Mucosa of rectum (tissue), 2 donors: ENCODE measurements around the gene CAPS.
A peak's percentile ranks its signal among the peaks of the same experiment; 100 is the strongest.

Source experiments
- H3K27ac ChIP-seq, 2 donors: one replicate each; pipeline ENCODE4 v1.7.0; 2013; ENCODE audit warnings: inconsistent platforms in 2 of 2, low read depth in 2 of 2, low read length in 2 of 2
- H3K27me3 ChIP-seq, 2 donors: one replicate each; pipeline ENCODE4 v1.7.0; 2013; ENCODE audit warnings: low read length in 2 of 2; ENCODE audit not compliant: control insufficient read depth in 2 of 2, insufficient read depth in 2 of 2
- H3K36me3 ChIP-seq, 2 donors: one replicate each; pipeline ENCODE4 v1.7.0; 2013; ENCODE audit warnings: low read length in 2 of 2; ENCODE audit not compliant: control insufficient read depth in 2 of 2, insufficient read depth in 2 of 2
- H3K4me1 ChIP-seq, 2 donors: one replicate each; pipeline ENCODE4 v1.7.0; 2013; ENCODE audit warnings: low read length in 2 of 2, mild to moderate bottlenecking in 1 of 2; ENCODE audit not compliant: control insufficient read depth in 2 of 2, insufficient read depth in 2 of 2
- H3K4me3 ChIP-seq, 2 donors: one replicate each; pipeline ENCODE4 v1.7.0; 2013; ENCODE audit warnings: low read length in 2 of 2
- H3K9ac ChIP-seq, 2 donors: one replicate each; pipeline ENCODE4 v1.7.0; 2013; ENCODE audit warnings: low read length in 2 of 2, low read depth in 1 of 2, mild to moderate bottlenecking in 1 of 2
- H3K9me3 ChIP-seq, 2 donors: one replicate each; pipeline ENCODE4 v1.7.0; 2013; ENCODE audit warnings: low read length in 2 of 2; ENCODE audit not compliant: control insufficient read depth in 2 of 2
- donor health status: healthy.
- donor health status: Normal muscosa, but diverticular disease.

Gene CAPS

GRCh38 chr19:5943623-5944022 lies 29.6 kb downstream of the CAPS start:
- Histone ChIP-seq H3K4me1 (peaks cover 11 to 13% of the 10 kb centered on the region in 2 donors), H3K9me3 (no peaks in the 10 kb centered on the region), H3K36me3 (peaks cover 22 to 29% of the 10 kb centered on the region in 2 donors), H3K4me3 (no peak overlapping the region), H3K27ac (peak overlapping the region; percentile 34 to 38), H3K27me3 (no peaks in the 10 kb centered on the region), H3K9ac (peak overlapping the region in 1 of 2 donors; percentile 8)

GRCh38 chr19:5947435-5947834 lies 33.4 kb downstream of the CAPS start:
- no peaks in the 10 kb centered on the region for H3K9me3 ChIP-seq
- peak overlapping the region in 1 of 2 donors; percentile 13 for H3K4me3 ChIP-seq
- H3K27ac ChIP-seq: peak overlapping the region; percentile 43 to 67
- no peaks in the 10 kb centered on the region for H3K27me3 ChIP-seq
- H3K4me1 ChIP-seq: peaks cover 20 to 32% of the 10 kb centered on the region in 2 donors
- H3K36me3 ChIP-seq: peaks cover 3 to 18% of the 10 kb centered on the region in 2 donors
- no peak overlapping the region for H3K9ac ChIP-seq

- peak overlapping the region in 1 of 2 donors; percentile 5 for H3K9ac ChIP-seq
- no peaks in the 10 kb centered on the region for H3K9me3 ChIP-seq
- H3K36me3 ChIP-seq: peaks cover 3 to 18% of the 10 kb centered on the region in 2 donors
- no peak overlapping the region for H3K4me3 ChIP-seq
- peaks cover 29 to 40% of the 10 kb centered on the region in 2 donors for H3K4me1 ChIP-seq
- H3K27me3 ChIP-seq: no peaks in the 10 kb centered on the region
- H3K27ac ChIP-seq: peak overlapping the region in 1 of 2 donors; percentile 56
Measured at GRCh38 chr19:5948752-5949564, 34.9 kb downstream of the CAPS start.

- H3K9ac ChIP-seq: no peak overlapping the region
- no peak overlapping the region for H3K4me3 ChIP-seq
- no peaks in the 10 kb centered on the region for H3K27me3 ChIP-seq
- peaks cover 38 to 45% of the 10 kb centered on the region in 2 donors for H3K4me1 ChIP-seq
- H3K27ac ChIP-seq: peak overlapping the region in 1 of 2 donors; percentile 56
- H3K9me3 ChIP-seq: no peaks in the 10 kb centered on the region
- H3K36me3 ChIP-seq: peaks cover 3 to 18% of the 10 kb centered on the region in 2 donors
Measured at GRCh38 chr19:5949792-5950305, 35.8 kb downstream of the CAPS start.

- H3K36me3 ChIP-seq: peaks cover 3 to 14% of the 10 kb centered on the region in 2 donors
- peaks cover 43 to 45% of the 10 kb centered on the region in 2 donors for H3K4me1 ChIP-seq
- no peak overlapping the region for H3K4me3 ChIP-seq
- no peak overlapping the region for H3K9ac ChIP-seq
- H3K9me3 ChIP-seq: no peaks in the 10 kb centered on the region
- H3K27me3 ChIP-seq: no peaks in the 10 kb centered on the region
- no peak overlapping the region for H3K27ac ChIP-seq
Measured at GRCh38 chr19:5950741-5951140, 36.7 kb downstream of the CAPS start.

- Histone ChIP-seq H3K36me3 (peaks cover 3 to 14% of the 10 kb centered on the region in 2 donors), H3K27me3 (no peaks in the 10 kb centered on the region), H3K9ac (no peak overlapping the region), H3K9me3 (no peaks in the 10 kb centered on the region), H3K4me3 (no peak overlapping the region), H3K27ac (peak overlapping the region in 1 of 2 donors; percentile 43), H3K4me1 (peaks cover 43 to 45% of the 10 kb centered on the region in 2 donors)
Measured at GRCh38 chr19:5951338-5951861, 37.3 kb downstream of the CAPS start.

GRCh38 chr19:5952193-5953029 lies 38.4 kb downstream of the CAPS start:
- no peak overlapping the region for H3K27ac ChIP-seq
- H3K4me1 ChIP-seq: peaks cover 48 to 49% of the 10 kb centered on the region in 2 donors
- peaks cover 3 to 14% of the 10 kb centered on the region in 2 donors for H3K36me3 ChIP-seq
- no peak overlapping the region for H3K4me3 ChIP-seq
- H3K9ac ChIP-seq: peak overlapping the region in 1 of 2 donors; percentile 24
- no peaks in the 10 kb centered on the region for H3K27me3 ChIP-seq
- H3K9me3 ChIP-seq: no peaks in the 10 kb centered on the region

GRCh38 chr19:5953030-5953589 lies 39.1 kb downstream of the CAPS start:
- H3K4me1 ChIP-seq: peaks cover 49 to 53% of the 10 kb centered on the region in 2 donors
- no peaks in the 10 kb centered on the region for H3K27me3 ChIP-seq
- H3K9me3 ChIP-seq: no peaks in the 10 kb centered on the region
- no peak overlapping the region for H3K9ac ChIP-seq
- peak overlapping the region; percentile 58 to 61 for H3K27ac ChIP-seq
- H3K4me3 ChIP-seq: peak overlapping the region in 1 of 2 donors; percentile 21
- peaks cover 3 to 16% of the 10 kb centered on the region in 2 donors for H3K36me3 ChIP-seq

GRCh38 chr19:5953680-5954213 lies 39.7 kb downstream of the CAPS start:
- H3K36me3 ChIP-seq: peaks cover 3 to 15% of the 10 kb centered on the region in 2 donors
- H3K27ac ChIP-seq: peak overlapping the region; percentile 58 to 61
- no peaks in the 10 kb centered on the region for H3K9me3 ChIP-seq
- H3K9ac ChIP-seq: no peak overlapping the region
- no peaks in the 10 kb centered on the region for H3K27me3 ChIP-seq
- peak overlapping the region in 1 of 2 donors; percentile 21 for H3K4me3 ChIP-seq
- H3K4me1 ChIP-seq: peaks cover 46 to 56% of the 10 kb centered on the region in 2 donors
